ENCODE results near the gene RAB27B. TPM values are rescaled to one million over a fixed set of nuclear protein-coding genes. Genes with fewer than 3 reads are reported as not detected.

Gene RAB27B
- total and polyA plus RNA-seq, 10 of the 15 experiments (the other 5 are each of a cell fraction or from before 2014, with no cell fraction given): under 0.01 to 0.03 TPM; not detected in 8

DNA sequence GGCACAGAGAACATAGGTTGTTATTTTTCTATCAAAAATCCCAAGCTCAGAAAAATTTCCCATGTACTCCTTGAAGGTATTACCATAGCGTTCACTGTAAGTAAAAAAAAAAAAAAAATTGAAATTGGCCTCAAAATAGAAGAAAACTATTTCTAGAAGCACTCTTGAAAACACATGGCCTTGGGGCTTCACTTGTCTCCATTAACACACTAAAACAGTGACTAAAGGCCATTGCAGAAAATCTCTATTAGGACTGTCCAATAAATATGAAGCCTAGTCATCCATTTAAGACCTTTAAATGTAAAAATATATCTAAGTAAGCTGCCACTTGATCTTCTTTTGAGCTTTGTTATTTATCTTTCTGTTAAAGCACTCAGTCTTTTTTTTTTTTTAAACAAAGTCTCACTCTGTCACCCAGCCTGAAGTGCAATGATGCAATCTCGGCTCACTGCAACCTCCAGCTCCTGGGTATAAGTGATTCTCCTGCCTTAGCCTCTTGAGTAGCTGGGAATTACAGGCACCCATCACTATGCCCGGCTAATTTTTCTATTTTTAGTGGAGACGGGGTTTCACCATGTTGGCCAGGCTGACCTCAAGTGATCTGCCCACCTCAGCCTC, 95.2 kb downstream of the RAB27B start:
- FAIRE-seq (no peak), ATAC-seq (no peak), DNase-seq (ENCODE audit: low read depth, low spot score) (no peak)
- no peaks in the 10 kb centered on the region for H4K20me1 ChIP-seq (ENCODE audit: control insufficient read depth, insufficient read depth)
- SMC1A ChIA-PET (ENCODE audit: uncharacterized antibody, unreplicated experiment): no interaction called here
- BruUV-seq (replicated peaks): no TSS peak
- in situ Hi-C loops (cut with MboI): no loop called here
- no peak overlapping the region for H3K27ac ChIP-seq (ENCODE audit: control insufficient read depth, insufficient read depth)
- intact Hi-C loops (cut with micrococcal nuclease; ENCODE audit: unreplicated experiment): no loop called here
- no peaks in the 10 kb centered on the region for H3K36me3 ChIP-seq (ENCODE audit: control insufficient read depth in 2 of 2, insufficient read depth in 2 of 2, low read length in 1 of 2)
- H3K4me1 ChIP-seq (ENCODE audit: control insufficient read depth, insufficient read depth, low read length): no peaks in the 10 kb centered on the region
- POLR2A ChIA-PET: no interaction called here
- no peak overlapping the region for H3K4me2 ChIP-seq (ENCODE audit: control insufficient read depth, insufficient read depth)
- no peak overlapping the region for H3K9ac ChIP-seq (ENCODE audit: control insufficient read depth, insufficient read depth, low read length)
- no peak overlapping the region for H2AFZ ChIP-seq (ENCODE audit: control insufficient read depth, low read depth, low read length)
- H3K27me3 ChIP-seq (replicated peaks in 1 of 2; ENCODE audit: control insufficient read depth in 2 of 2, insufficient read depth in 2 of 2, low read length in 1 of 2): no peaks in the 10 kb centered on the region
- RAD21 ChIA-PET (ENCODE audit: unreplicated experiment): interaction anchor here (0.7 kb wide), 1 partner anchor 548 kb away, joined by 3 read pairs; no protein-coding TSS in a partner anchor
- no peak overlapping the region for H3K4me3 ChIP-seq
- H3K9me3 ChIP-seq (replicated peaks; ENCODE audit: control insufficient read depth, insufficient read depth, low read length): no peaks in the 10 kb centered on the region
- CTCF ChIA-PET: no interaction called here
- no peaks in the 10 kb centered on the region for H3K79me2 ChIP-seq (ENCODE audit: control insufficient read depth, insufficient read depth, low read length)
- WGBS (ENCODE audit: insufficient coverage, insufficient replicate concordance, low lambda C conversion rate, missing lambda C conversion rate): 7% methylated on average over 4 of the region's 4 CpGs
- TF ChIP-seq NFIC (IDR thresholded peaks at IDR 0.05; ENCODE audit: low read depth, low read length): no peak
- no peak for TF ChIP-seq ETV6 (conservative IDR thresholded peaks at IDR 0.05 in 1 of 2, IDR thresholded peaks at IDR 0.05 in 1 of 2; ENCODE audit: borderline replicate concordance in 1 of 2, low read depth in 1 of 2)
- no peak for TF ChIP-seq EZH2 (IDR thresholded peaks at IDR 0.05; ENCODE audit: borderline replicate concordance, control insufficient read depth, low read depth, low read length)
- no peak for TF ChIP-seq WRNIP1 (IDR thresholded peaks at IDR 0.05; ENCODE audit: borderline replicate concordance, low read depth, low read length)
- TF ChIP-seq MTA3 (IDR thresholded peaks at IDR 0.05; ENCODE audit: borderline replicate concordance, low read length): no peak
- no peak for TF ChIP-seq EED (IDR thresholded peaks at IDR 0.05; ENCODE audit: low read depth)
- no peak for TF ChIP-seq IKZF1 (conservative IDR thresholded peaks at IDR 0.05)
- TF ChIP-seq, protein P1, sequence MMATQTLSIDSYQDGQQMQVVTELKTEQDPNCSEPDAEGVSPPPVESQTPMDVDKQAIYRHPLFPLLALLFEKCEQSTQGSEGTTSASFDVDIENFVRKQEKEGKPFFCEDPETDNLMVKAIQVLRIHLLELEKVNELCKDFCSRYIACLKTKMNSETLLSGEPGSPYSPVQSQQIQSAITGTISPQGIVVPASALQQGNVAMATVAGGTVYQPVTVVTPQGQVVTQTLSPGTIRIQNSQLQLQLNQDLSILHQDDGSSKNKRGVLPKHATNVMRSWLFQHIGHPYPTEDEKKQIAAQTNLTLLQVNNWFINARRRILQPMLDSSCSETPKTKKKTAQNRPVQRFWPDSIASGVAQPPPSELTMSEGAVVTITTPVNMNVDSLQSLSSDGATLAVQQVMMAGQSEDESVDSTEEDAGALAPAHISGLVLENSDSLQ (IDR thresholded peaks at IDR 0.05): no peak
- TF ChIP-seq FOXK2 (IDR thresholded peaks at IDR 0.05): no peak
- TF ChIP-seq, protein P2, sequence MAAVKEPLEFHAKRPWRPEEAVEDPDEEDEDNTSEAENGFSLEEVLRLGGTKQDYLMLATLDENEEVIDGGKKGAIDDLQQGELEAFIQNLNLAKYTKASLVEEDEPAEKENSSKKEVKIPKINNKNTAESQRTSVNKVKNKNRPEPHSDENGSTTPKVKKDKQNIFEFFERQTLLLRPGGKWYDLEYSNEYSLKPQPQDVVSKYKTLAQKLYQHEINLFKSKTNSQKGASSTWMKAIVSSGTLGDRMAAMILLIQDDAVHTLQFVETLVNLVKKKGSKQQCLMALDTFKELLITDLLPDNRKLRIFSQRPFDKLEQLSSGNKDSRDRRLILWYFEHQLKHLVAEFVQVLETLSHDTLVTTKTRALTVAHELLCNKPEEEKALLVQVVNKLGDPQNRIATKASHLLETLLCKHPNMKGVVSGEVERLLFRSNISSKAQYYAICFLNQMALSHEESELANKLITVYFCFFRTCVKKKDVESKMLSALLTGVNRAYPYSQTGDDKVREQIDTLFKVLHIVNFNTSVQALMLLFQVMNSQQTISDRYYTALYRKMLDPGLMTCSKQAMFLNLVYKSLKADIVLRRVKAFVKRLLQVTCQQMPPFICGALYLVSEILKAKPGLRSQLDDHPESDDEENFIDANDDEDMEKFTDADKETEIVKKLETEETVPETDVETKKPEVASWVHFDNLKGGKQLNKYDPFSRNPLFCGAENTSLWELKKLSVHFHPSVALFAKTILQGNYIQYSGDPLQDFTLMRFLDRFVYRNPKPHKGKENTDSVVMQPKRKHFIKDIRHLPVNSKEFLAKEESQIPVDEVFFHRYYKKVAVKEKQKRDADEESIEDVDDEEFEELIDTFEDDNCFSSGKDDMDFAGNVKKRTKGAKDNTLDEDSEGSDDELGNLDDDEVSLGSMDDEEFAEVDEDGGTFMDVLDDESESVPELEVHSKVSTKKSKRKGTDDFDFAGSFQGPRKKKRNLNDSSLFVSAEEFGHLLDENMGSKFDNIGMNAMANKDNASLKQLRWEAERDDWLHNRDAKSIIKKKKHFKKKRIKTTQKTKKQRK (IDR thresholded peaks at IDR 0.05; ENCODE audit: low read depth, low read length): no peak
- TF ChIP-seq, protein P3, sequence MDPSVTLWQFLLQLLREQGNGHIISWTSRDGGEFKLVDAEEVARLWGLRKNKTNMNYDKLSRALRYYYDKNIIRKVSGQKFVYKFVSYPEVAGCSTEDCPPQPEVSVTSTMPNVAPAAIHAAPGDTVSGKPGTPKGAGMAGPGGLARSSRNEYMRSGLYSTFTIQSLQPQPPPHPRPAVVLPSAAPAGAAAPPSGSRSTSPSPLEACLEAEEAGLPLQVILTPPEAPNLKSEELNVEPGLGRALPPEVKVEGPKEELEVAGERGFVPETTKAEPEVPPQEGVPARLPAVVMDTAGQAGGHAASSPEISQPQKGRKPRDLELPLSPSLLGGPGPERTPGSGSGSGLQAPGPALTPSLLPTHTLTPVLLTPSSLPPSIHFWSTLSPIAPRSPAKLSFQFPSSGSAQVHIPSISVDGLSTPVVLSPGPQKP (IDR thresholded peaks at IDR 0.05; ENCODE audit: low read depth, low read length): no peak
- TF ChIP-seq, protein P4, sequence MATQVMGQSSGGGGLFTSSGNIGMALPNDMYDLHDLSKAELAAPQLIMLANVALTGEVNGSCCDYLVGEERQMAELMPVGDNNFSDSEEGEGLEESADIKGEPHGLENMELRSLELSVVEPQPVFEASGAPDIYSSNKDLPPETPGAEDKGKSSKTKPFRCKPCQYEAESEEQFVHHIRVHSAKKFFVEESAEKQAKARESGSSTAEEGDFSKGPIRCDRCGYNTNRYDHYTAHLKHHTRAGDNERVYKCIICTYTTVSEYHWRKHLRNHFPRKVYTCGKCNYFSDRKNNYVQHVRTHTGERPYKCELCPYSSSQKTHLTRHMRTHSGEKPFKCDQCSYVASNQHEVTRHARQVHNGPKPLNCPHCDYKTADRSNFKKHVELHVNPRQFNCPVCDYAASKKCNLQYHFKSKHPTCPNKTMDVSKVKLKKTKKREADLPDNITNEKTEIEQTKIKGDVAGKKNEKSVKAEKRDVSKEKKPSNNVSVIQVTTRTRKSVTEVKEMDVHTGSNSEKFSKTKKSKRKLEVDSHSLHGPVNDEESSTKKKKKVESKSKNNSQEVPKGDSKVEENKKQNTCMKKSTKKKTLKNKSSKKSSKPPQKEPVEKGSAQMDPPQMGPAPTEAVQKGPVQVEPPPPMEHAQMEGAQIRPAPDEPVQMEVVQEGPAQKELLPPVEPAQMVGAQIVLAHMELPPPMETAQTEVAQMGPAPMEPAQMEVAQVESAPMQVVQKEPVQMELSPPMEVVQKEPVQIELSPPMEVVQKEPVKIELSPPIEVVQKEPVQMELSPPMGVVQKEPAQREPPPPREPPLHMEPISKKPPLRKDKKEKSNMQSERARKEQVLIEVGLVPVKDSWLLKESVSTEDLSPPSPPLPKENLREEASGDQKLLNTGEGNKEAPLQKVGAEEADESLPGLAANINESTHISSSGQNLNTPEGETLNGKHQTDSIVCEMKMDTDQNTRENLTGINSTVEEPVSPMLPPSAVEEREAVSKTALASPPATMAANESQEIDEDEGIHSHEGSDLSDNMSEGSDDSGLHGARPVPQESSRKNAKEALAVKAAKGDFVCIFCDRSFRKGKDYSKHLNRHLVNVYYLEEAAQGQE (IDR thresholded peaks at IDR 0.05; ENCODE audit: low read depth, low read length): no peak
- TF ChIP-seq, protein P5, sequence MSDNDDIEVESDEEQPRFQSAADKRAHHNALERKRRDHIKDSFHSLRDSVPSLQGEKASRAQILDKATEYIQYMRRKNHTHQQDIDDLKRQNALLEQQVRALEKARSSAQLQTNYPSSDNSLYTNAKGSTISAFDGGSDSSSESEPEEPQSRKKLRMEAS (IDR thresholded peaks at IDR 0.05; ENCODE audit: low read depth, low read length): no peak
- no peak for TF ChIP-seq YBX1 (IDR thresholded peaks at IDR 0.05)
- no peak for TF ChIP-seq ZNF384 (IDR thresholded peaks at IDR 0.05; ENCODE audit: borderline replicate concordance, low read depth, low read length)
